NCI-H146 (cell line): Measurements from ENCODE around the gene GPR158.
"Not testable (repeated sequence)": the region's sequence is repeated elsewhere in the genome, so short reads cannot be mapped to it uniquely, and the experiment has no call there.

Experiments used
- DNase-seq: peaks from one replicate; lab custom pipeline; 2025; lab: John Stamatoyannopoulos, UW

The GPR158 gene, protein sequence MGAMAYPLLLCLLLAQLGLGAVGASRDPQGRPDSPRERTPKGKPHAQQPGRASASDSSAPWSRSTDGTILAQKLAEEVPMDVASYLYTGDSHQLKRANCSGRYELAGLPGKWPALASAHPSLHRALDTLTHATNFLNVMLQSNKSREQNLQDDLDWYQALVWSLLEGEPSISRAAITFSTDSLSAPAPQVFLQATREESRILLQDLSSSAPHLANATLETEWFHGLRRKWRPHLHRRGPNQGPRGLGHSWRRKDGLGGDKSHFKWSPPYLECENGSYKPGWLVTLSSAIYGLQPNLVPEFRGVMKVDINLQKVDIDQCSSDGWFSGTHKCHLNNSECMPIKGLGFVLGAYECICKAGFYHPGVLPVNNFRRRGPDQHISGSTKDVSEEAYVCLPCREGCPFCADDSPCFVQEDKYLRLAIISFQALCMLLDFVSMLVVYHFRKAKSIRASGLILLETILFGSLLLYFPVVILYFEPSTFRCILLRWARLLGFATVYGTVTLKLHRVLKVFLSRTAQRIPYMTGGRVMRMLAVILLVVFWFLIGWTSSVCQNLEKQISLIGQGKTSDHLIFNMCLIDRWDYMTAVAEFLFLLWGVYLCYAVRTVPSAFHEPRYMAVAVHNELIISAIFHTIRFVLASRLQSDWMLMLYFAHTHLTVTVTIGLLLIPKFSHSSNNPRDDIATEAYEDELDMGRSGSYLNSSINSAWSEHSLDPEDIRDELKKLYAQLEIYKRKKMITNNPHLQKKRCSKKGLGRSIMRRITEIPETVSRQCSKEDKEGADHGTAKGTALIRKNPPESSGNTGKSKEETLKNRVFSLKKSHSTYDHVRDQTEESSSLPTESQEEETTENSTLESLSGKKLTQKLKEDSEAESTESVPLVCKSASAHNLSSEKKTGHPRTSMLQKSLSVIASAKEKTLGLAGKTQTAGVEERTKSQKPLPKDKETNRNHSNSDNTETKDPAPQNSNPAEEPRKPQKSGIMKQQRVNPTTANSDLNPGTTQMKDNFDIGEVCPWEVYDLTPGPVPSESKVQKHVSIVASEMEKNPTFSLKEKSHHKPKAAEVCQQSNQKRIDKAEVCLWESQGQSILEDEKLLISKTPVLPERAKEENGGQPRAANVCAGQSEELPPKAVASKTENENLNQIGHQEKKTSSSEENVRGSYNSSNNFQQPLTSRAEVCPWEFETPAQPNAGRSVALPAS (N-terminal part only)

DNA sequence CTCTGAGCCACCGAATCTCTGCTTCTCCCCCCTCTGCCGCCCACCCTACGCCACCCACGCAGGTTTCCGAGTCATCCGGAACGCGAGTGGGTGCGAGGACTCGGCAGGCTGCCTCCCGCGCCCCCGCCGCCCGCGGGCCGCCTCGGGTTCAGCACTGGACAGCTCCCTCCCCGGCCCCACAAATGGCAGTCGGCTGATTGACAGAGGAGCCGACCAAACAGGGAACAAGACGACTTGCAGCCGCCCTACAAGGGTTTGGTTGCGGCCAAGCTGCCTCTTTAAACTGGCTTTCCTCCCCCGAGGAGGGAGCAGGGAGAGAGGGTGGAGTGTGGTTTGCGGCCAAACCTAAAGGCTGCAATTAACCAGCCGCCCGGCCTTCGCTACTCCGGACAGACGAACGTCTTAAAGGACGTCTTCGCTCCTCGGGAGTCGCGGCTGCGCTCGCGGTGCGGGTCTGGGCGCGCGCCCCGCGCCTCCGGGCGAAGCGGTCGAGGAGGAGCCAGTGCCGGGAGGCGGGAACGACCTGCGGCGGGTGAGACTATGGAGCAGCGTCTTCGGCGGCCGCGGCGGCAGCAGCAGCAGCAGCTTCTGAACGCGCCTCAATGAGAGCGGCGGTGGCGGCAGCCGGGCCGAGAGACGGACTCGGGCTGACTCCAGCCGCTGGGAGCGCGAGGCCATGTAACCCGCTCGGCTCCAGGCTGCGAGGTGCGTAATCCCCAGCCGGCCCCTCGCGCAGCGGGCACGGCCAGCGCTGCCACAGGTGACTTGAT lies at the start of gene GPR158:
GPR158 (plus strand) TSS at position 541 of the 770 bp plus-strand sequence. CDS start 420 bp downstream, outside the sequence.
- DNase-seq: peak; percentile 98

DNA sequence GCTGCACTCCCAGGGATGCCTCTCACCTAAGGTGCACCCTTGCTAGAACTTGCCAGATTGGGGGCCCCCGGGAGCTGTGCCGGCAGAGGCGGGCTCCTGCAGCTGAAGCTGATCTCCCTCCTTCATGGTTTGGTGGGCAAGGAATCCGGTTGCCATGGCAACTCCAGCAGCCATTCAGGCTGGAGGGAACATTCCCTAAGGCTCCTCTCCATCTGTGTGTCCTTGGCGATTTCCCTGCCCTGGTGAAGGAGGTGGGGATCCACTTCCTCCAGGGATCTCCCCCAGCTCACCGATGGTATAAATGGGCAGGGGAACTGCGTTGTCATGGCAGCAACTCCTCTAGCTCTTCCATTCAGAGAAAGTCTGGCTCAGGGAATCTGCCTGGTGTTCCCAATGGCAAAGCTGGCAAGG lies 49.6 kb upstream of the GPR158 start:
- peak; percentile 61 for DNase-seq

DNA sequence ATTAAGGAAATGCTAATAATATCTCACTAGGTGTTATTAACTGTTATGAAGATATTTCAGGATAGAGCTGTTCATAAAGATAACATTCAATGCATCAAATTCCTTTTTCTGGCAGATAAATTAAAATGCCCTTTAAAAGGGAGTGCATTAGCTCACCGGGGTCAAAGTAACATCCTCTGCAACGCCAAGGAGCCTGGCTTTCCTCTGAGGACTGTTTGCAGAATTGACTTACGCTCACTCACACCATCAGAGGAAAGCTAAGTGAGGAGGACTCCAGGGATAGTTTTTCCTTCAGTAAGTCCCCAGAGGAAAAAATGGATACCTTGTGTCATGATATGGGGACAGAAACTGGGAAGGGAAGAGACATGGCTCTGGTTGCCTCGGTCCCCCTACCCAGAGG lies 45.2 kb upstream of the GPR158 start:
- DNase-seq: no peak

DNA sequence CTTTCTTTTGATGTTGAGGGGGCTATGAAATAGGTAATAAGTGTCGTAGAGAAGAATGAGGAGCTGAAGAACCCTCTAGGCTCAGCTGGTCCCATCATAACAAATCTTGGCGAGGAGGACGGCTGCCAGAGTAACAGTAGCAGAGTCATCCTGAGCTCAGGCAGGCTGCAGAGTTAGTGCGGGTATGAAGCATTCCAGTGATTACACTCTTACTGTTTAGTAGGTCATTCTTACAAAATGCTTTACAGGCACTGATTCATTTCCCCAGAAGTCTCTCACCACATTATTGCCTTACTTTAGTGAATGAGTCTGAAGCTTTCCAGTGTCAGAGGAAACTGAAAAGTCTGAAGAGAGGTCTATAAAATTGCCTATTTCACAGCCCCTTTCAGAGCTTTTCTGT lies 43.9 kb upstream of the GPR158 start:
- no peak for DNase-seq

DNA sequence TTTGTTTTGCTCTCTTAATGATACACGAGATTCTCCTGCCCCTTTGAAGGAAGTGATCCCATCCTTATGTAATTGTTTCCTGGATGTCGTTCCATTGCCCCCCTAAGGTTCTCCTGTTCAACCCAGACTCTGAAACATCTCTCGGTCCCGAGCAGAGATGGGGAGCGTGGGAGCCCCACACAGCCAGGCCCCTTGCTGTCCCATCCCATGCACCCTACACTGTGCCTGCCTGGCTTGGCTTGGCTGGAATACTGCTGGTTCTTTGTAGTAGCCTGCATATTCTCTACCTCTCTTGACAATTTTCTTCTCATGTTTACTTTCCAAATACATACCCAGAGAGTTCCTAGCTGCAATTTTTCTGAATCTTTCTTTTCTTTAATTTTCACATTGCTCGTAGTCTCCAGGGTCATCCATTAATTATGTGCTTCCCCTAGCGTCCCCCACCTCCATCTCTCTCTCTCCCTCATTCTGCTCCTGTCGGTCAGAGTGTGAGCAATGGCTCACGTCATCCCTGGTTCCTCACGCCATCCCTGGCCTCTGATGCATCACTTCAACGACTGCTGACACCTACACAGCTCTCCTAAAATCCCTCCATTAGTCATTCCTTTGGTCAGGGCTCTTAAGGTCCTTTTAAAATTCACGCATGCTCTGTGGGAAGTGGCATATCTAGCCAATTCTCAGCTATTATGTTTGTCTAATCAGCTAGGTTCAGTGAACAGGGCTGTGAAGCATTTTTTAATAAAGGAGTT lies 32.5 kb upstream of the GPR158 start:
- no peak for DNase-seq

DNA sequence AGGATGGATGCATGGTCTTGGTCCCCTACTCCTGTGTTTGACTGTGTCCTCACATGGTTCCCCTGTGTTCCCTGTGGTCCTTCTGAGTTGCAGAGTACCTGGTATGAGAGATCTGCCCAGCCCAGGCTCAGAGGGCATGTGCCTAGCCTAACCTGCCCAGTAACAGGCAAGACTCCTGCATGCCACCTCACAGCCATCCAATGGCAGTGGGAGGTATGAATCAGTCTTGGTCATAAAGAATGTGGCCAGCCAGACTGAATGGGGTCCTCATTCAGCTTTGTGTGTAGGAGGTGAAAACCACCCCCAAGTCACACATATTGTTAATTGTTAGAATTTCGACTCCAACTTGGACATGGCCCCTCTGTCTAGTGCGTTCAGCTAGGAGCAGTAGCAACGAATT lies 17.2 kb upstream of the GPR158 start:
- no peak for DNase-seq

DNA sequence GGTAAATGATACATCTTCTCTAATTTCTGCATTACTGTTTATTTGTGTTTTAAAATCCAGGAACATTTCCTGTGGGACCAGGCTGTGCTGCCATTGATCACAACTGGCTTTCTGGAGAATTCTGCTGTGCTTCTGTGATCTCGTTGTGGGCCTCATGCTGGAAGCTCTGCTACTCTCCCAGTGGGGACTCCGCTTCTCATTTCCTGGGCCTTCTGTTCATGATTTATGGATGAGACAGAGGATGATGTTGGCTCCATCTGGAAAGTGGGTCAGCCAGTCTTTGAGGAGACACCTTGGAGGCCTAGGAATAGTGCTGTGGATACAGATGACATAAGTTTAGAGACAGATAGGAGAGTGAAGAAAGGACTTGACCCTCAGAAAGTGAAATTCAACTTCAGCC lies 15.2 kb upstream of the GPR158 start:
- no peak for DNase-seq

DNA sequence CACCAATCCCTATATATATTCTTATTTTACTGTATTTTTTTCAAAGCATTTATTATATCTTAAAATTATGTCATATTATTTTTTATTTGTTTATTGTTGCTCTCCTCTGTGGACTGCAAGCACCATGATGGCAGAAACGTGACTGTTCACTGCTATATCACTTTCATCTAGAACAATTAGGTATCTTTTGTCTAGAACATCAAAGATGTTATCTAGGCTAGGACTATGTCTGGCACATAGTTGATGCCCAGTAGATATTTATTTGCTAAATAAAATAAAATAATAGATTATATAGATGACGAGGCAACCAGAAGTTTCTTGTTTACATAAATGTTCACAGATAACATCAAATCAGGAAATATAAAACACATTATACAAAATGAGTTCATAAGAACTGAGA lies 12.4 kb upstream of the GPR158 start:
- no peak for DNase-seq

DNA sequence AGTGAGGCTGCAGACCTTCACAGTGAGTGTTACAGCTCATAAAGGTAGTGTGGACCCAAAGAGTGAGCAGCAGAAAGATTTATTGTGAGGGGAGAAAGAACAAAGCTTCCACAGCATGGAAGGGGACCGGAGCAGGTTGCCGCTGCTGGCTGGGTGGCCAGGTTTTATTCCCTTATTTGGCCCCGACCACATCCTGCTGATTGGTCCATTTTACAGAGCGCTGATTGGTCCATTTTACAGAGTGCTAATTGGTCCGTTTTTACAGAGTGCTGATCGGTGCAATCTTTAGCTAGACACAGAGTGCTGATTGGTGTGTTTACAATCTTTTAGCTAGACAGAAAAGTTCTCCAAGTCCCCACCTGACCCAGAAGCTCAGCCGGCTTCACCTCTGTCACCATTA lies 11.3 kb upstream of the GPR158 start:
- DNase-seq: not testable (repeated sequence)

DNA sequence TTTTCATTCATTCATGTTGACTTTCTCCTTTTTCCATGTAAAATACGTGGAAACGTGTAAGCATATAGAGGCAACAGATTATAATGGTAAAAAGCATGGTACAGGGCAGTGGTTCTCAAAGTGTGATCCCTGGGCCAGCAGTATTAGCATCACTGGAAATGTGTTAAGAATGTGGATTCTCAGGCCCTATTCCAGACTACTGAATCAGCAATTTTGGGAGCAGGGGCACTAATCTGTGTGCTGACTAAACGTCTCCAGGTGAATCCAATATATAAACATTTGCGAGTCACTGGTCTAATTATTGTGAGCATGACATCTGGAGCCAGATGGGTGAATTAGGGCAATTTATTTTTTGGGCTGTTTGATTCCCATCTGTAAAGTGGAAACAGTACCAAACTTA lies 5.1 kb upstream of the GPR158 start:
- no peak for DNase-seq

DNA sequence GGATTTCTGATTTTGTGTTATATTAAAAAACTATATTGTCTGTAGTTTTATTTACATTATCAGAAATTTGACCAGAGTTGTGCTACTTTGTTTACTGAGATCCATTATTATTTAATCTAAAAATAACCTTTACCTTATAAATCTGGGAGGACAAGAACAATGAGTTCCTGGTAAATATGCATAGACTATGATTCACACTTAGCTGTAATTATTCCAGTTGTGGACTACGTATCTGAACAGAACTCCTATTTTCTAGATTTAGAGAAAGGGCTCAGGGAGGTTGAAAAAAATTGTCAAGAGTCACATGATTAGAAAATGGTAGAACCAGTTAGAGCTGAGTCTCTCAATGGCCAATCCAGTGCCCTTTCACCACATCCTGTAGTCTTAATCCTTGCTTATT lies 4.2 kb upstream of the GPR158 start:
- no peak for DNase-seq

DNA sequence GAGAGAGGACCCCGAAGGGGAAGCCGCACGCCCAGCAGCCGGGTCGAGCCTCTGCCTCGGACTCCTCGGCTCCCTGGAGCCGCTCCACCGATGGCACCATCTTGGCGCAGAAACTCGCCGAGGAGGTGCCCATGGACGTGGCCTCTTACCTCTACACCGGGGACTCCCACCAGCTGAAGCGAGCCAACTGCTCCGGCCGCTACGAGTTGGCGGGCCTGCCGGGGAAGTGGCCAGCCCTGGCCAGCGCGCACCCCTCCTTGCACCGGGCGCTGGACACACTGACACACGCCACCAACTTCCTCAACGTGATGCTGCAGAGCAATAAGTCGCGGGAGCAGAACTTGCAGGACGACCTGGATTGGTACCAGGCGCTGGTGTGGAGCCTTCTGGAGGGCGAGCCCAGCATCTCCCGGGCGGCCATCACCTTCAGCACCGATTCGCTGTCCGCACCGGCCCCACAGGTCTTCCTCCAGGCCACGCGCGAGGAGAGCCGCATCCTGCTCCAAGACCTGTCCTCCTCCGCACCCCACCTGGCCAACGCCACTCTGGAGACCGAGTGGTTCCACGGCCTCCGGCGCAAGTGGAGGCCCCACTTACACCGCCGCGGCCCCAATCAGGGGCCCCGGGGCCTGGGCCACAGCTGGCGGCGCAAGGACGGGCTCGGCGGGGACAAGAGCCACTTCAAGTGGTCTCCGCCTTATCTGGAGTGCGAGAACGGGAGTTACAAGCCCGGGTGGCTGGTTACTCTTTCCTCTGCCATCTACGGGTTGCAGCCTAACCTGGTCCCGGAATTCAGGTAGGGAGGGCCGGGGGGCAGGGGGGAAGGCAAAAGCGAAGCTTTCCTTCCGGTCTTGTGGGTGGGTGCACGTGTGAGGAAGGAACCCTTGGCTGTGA lies 973 bp downstream of the GPR158 start:
- peak; percentile 86 for DNase-seq

DNA sequence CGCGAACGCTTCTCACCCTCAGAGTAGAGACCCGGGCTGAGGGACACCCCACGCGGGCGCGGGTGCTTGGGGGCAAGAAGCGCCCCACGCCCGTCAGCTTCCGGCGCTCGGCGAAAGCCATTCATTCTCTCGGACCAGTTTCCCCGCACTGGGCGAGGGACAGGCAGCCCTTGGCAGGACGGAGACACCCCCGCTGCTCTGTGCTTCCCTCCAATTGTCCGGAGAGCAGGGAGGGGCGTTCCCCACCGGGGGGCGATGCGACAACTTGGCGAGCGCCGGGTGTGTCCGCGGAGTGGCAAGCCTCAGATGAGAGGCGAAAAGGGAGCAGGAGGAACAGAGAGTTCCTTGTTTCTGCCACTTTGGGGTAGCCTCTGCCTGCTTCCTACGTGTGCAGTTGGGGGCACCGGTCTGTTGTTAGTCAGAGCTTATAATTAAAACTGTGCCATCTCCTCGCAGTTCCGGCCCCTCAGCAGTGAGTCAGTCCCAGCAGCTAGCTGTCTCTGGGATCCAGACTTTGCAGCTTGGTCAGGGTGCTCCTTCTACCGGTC lies 1.7 kb downstream of the GPR158 start:
- peak; percentile 86 for DNase-seq

DNA sequence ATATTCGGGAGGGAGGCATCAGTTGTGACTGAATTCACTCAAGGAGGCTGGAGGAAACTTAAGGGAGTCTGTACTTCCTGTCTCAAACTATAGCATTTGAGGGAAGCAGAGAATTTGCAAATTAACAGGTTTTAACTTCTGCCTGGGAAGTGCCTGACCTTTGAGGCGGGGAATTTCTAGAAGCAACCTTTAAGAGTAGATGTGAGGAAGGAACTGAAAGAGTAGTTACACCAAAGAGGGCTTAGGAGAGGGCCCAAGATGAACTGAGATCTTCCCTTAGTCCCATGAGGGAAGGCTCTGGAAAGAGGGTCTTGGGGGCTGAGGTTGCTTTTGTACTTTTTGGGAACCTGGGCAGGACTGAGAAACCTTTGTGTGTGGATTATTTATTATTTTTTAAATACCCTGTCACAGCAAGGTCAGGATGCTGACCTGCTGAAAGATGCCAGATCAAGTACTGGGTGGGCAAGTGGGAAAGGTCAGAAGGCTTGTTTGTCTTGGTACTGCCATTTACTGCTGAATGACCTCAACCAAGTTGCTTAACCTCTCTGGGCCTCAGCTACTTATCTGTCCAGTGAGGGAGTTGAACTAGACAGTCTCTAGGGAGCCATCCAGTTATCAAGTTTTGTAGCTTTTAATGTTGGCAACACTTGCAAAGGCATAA lies 2.4 kb downstream of the GPR158 start:
- no peak for DNase-seq

DNA sequence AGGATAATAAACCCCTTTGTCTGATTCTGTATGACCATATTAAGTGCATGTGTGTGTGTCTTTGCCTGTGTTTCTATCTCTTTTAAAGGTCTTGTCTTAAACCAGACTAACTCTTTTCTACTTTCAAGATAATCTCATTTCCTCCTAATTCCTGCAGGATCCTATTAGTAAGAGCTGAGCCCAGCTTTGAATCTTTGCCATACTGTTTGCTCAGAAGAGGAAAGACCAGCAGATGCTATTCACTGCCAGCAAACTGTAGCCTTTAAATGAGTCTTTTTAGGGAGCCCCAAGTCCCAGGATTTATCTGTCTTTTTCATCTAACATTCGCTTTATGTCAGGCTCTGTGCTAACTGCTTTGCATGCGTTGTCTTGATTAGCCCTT lies 2.9 kb downstream of the GPR158 start:
- no peak for DNase-seq

DNA sequence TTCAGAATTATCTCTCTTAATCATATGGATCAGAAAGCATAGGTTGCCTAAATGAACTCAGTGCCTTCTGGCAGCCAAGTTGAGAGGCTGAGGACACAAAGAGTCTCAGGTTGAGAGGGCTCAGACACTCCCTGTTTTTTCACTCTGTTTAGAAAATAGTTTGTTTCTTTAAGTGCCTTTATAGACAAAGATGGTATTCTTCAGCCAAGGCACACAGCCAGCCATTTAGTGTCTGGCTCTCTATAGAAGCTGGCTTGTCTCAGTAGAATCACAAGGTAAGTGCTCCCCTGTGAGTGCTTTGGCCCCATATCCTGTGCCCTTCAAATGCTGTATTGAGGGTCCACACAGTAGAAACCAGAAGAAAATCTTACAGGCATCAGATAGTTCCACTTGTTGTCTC lies 3.6 kb downstream of the GPR158 start:
- DNase-seq: no peak

DNA sequence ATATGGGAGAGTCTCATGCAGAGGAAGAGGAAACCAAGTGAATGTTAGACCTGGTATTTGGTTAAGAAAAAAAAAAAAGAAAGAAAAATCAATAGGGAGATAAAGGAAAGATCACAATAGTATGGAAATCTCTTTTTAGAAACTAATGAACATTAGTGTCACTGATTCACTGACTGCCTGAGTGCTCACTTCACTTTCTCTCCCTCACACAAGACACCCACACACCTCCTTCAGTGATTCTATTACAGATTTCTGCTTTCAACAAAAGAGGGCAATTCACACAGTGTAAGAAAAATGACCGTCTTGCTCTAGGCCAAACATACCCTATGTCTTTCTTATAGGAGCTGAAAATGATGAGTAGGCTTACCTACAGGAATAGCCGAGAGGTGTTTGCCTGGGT lies 6.0 kb downstream of the GPR158 start:
- no peak for DNase-seq

DNA sequence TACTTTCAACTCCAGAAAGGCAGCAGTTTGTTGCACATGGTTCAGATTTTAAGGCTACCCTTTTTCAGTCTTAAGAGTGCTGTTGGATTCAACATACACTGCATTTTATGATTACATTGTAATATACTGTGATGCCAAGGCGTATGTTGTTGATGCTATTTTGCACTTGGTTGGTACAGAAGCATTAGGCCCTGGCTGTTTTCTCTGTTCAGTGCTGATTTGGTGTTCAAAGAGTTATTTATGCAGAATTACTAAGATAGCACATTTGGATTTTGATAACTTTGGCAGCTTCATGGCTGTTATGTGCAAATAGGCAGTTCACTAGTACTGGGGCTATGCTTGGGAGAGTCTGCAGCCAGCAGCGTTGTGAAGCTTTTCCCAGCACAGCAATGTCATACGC lies 7.8 kb downstream of the GPR158 start:
- DNase-seq: no peak
